Vagina (tissue), 2 donors: ENCODE results near the gene IQGAP2.

Source experiments
- CTCF ChIP-seq, 3 experiments: fragments of 450-650 bp in 2 of 3; fragments of 200-600 bp in 1 of 3; sonication (generic) in 1 of 3; IDR thresholded peaks; one replicate each; pipeline ENCODE4 v1.5.1; 2017 to 2019; ENCODE audit warnings: antibody characterized with exemption in 3 of 3, mild to moderate bottlenecking in 2 of 3, moderate library complexity in 2 of 3
- POLR2A ChIP-seq, 2 donors: fragments of 450-650 bp; IDR thresholded peaks; one replicate each; pipeline ENCODE4 v1.6.1; 2017; ENCODE audit warnings: antibody characterized with exemption in 2 of 2, mild to moderate bottlenecking in 2 of 2, moderate library complexity in 2 of 2

GRCh38 chr5:76385540-76385939, 17.5 kb upstream of the IQGAP2 start:
- TF ChIP-seq POLR2A (IDR thresholded peaks at IDR 0.05) (no peak), CTCF (IDR thresholded peaks at IDR 0.05) (no peak)
